Neural cell (in vitro differentiated cells): ENCODE results near the gene FOXE3. TPM values are rescaled to one million over a fixed set of nuclear protein-coding genes. Genes with fewer than 3 reads are reported as not detected.

Experiments used
- H2AFZ ChIP-seq: fragments of 200-600, 300-800 bp; sonication (generic), shearing (Covaris generic); 2 replicates; pipeline ENCODE4 v1.6.0; 2014; ENCODE audit warnings: low read depth, mild to moderate bottlenecking, antibody characterized with exemption, low read length, moderate library complexity
- H3F3A ChIP-seq: fragments of 200-600 bp; shearing (Covaris generic); 2 replicates; pipeline ENCODE4 v1.6.1; 2016; ENCODE audit warnings: mild to moderate bottlenecking, moderate library complexity, mixed read lengths, antibody characterized with exemption, low read length; ENCODE audit not compliant: insufficient read depth, poor library complexity, severe bottlenecking
- H3K27ac ChIP-seq: fragments of 200-600, 300-800 bp; sonication (generic), shearing (Covaris generic); 2 replicates; pipeline ENCODE4 v1.5.1; 2014; ENCODE audit warnings: mild to moderate bottlenecking, low read length, moderate library complexity
- H3K27me3 ChIP-seq: fragments of 300-800, 200-600 bp; sonication (generic), shearing (Covaris generic); 2 replicates; pipeline ENCODE4 v1.6.0; 2014; ENCODE audit warnings: mild to moderate bottlenecking, low read depth, low read length, moderate library complexity; ENCODE audit not compliant: insufficient read depth
- H3K36me3 ChIP-seq: fragments of 300-800, 200-600 bp; sonication (generic), shearing (Covaris generic); 2 replicates; pipeline ENCODE4 v1.5.1; 2014; ENCODE audit warnings: mild to moderate bottlenecking, antibody characterized with exemption, low read length, moderate library complexity; ENCODE audit not compliant: insufficient read depth
- H3K4me2 ChIP-seq: fragments of 300-800, 200-600 bp; sonication (generic), shearing (Covaris generic); 2 replicates; pipeline ENCODE4 v1.6.0; 2014; ENCODE audit warnings: mild to moderate bottlenecking, low read length
- H3K4me3 ChIP-seq: fragments of 300-800, 200-600 bp; sonication (generic), shearing (Covaris generic); 2 replicates; pipeline ENCODE4 v1.5.1; 2014; ENCODE audit warnings: mild to moderate bottlenecking, low read length, moderate library complexity
- H3K79me2 ChIP-seq: fragments of 200-600 bp; shearing (Covaris generic); replicated peaks from 2 replicates; pipeline ENCODE4 v1.6.0; 2014; ENCODE audit warnings: mild to moderate bottlenecking, low read length, moderate library complexity; ENCODE audit not compliant: insufficient read depth
- H3K9ac ChIP-seq: fragments of 300-800, 200-600 bp; sonication (generic), shearing (Covaris generic); 2 replicates; pipeline ENCODE4 v1.6.1; 2016; ENCODE audit warnings: mild to moderate bottlenecking, low read length, mixed read lengths
- H3K9me2 ChIP-seq: fragments of 200-600 bp; shearing (Covaris generic); 2 replicates; pipeline ENCODE4 v1.6.1; 2016; ENCODE audit warnings: mild to moderate bottlenecking, low read length, mixed read lengths; ENCODE audit not compliant: insufficient read depth
- H3K9me3 ChIP-seq: fragments of 200-600, 300-800 bp; sonication (generic), shearing (Covaris generic); 2 replicates; pipeline ENCODE4 v1.6.1; 2016; ENCODE audit warnings: mild to moderate bottlenecking, mixed run types, low read length, moderate library complexity, mixed read lengths
- H4K20me1 ChIP-seq: fragments of 200-600 bp; shearing (Covaris generic); 2 replicates; pipeline ENCODE4 v1.6.1; 2016; ENCODE audit warnings: mild to moderate bottlenecking, mixed run types; ENCODE audit not compliant: insufficient read depth
- EP300 ChIP-seq: fragments of 450-650 bp; conservative IDR thresholded peaks from 2 replicates; pipeline ENCODE4 v1.6.1; 2014; ENCODE audit warnings: antibody characterized with exemption, mild to moderate bottlenecking, moderate library complexity; ENCODE audit not compliant: poor library complexity, severe bottlenecking
- EZH2 ChIP-seq: fragments of 200-600, 300-800 bp; shearing (Covaris generic), sonication (generic); IDR thresholded peaks from 2 replicates; pipeline ENCODE4 v1.6.1; 2014; ENCODE audit warnings: antibody characterized with exemption, low read length, borderline replicate concordance, mild to moderate bottlenecking; ENCODE audit not compliant: insufficient read depth, poor library complexity, severe bottlenecking
- MXI1 ChIP-seq: fragments of 450-650 bp; conservative IDR thresholded peaks from 2 replicates; pipeline ENCODE4 v1.6.1; 2014; ENCODE audit warnings: antibody characterized with exemption, mild to moderate bottlenecking; ENCODE audit not compliant: poor library complexity, severe bottlenecking
- POLR2AphosphoS5 ChIP-seq: IDR thresholded peaks from 2 replicates; pipeline ENCODE4 v1.6.1; 2012
- RAD21 ChIP-seq: fragments of 450-650 bp; conservative IDR thresholded peaks from 2 replicates; pipeline ENCODE4 v1.6.1; 2014; ENCODE audit warnings: antibody characterized with exemption, mild to moderate bottlenecking, moderate library complexity
- SMC3 ChIP-seq: fragments of 450-650 bp; conservative IDR thresholded peaks from 2 replicates; pipeline ENCODE4 v1.6.1; 2014; ENCODE audit warnings: antibody characterized with exemption, mild to moderate bottlenecking, moderate library complexity; ENCODE audit not compliant: poor library complexity
- TAF1 ChIP-seq: IDR thresholded peaks from 2 replicates; pipeline ENCODE4 v1.6.1; 2012; ENCODE audit warnings: low read depth
- polyA plus RNA-seq: library from polyadenylated mRNA; depleted of rRNA; stranded (reverse); fragments of >200 nt; gene quantifications from 2 replicates; pipeline ENCODE4 v1.2.3, GENCODE V29; 2014
- TF ChIP-seq, protein P1 (sequence below): IDR thresholded peaks from 2 replicates; pipeline ENCODE4 v1.6.1; 2012; ENCODE audit warnings: borderline replicate concordance
- TF ChIP-seq, protein P2 (sequence below): fragments of 450-650 bp; IDR thresholded peaks from 2 replicates; pipeline ENCODE4 v1.5.1; 2014; ENCODE audit warnings: antibody characterized with exemption, mild to moderate bottlenecking, moderate library complexity; ENCODE audit not compliant: poor library complexity, severe bottlenecking

Gene FOXE3
- polyA plus RNA-seq, 1 donor from 2014 or later: not detected

- no peaks in the 10 kb centered on the region for H3K9me3 ChIP-seq
- TF ChIP-seq, protein P1, sequence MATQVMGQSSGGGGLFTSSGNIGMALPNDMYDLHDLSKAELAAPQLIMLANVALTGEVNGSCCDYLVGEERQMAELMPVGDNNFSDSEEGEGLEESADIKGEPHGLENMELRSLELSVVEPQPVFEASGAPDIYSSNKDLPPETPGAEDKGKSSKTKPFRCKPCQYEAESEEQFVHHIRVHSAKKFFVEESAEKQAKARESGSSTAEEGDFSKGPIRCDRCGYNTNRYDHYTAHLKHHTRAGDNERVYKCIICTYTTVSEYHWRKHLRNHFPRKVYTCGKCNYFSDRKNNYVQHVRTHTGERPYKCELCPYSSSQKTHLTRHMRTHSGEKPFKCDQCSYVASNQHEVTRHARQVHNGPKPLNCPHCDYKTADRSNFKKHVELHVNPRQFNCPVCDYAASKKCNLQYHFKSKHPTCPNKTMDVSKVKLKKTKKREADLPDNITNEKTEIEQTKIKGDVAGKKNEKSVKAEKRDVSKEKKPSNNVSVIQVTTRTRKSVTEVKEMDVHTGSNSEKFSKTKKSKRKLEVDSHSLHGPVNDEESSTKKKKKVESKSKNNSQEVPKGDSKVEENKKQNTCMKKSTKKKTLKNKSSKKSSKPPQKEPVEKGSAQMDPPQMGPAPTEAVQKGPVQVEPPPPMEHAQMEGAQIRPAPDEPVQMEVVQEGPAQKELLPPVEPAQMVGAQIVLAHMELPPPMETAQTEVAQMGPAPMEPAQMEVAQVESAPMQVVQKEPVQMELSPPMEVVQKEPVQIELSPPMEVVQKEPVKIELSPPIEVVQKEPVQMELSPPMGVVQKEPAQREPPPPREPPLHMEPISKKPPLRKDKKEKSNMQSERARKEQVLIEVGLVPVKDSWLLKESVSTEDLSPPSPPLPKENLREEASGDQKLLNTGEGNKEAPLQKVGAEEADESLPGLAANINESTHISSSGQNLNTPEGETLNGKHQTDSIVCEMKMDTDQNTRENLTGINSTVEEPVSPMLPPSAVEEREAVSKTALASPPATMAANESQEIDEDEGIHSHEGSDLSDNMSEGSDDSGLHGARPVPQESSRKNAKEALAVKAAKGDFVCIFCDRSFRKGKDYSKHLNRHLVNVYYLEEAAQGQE: no peak
- TF ChIP-seq EZH2: no peak
- no peak for TF ChIP-seq RAD21
- TF ChIP-seq, protein P2, sequence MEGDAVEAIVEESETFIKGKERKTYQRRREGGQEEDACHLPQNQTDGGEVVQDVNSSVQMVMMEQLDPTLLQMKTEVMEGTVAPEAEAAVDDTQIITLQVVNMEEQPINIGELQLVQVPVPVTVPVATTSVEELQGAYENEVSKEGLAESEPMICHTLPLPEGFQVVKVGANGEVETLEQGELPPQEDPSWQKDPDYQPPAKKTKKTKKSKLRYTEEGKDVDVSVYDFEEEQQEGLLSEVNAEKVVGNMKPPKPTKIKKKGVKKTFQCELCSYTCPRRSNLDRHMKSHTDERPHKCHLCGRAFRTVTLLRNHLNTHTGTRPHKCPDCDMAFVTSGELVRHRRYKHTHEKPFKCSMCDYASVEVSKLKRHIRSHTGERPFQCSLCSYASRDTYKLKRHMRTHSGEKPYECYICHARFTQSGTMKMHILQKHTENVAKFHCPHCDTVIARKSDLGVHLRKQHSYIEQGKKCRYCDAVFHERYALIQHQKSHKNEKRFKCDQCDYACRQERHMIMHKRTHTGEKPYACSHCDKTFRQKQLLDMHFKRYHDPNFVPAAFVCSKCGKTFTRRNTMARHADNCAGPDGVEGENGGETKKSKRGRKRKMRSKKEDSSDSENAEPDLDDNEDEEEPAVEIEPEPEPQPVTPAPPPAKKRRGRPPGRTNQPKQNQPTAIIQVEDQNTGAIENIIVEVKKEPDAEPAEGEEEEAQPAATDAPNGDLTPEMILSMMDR: no peak
- no peak for TF ChIP-seq MXI1
- no peak for TF ChIP-seq EP300
- TF ChIP-seq SMC3: no peak
- no peak for TF ChIP-seq POLR2AphosphoS5
- peaks cover 6% of the 10 kb centered on the region for H3K36me3 ChIP-seq
- H3F3A ChIP-seq: no peaks in the 10 kb centered on the region
- no peak overlapping the region for H3K9ac ChIP-seq
- no peaks in the 10 kb centered on the region for H3K79me2 ChIP-seq
- no peak overlapping the region for H3K4me3 ChIP-seq
- no peak overlapping the region for H3K4me2 ChIP-seq
- no peaks in the 10 kb centered on the region for H4K20me1 ChIP-seq
- H3K27ac ChIP-seq: no peak overlapping the region
- no peaks in the 10 kb centered on the region for H3K27me3 ChIP-seq
- no peak overlapping the region for H2AFZ ChIP-seq
- H3K9me2 ChIP-seq: no peaks in the 10 kb centered on the region
These were observed 32.0 kb upstream of the FOXE3 start for GRCh38 chr1:47384083-47384482.

- H3K4me3 ChIP-seq: no peak overlapping the region
- TF ChIP-seq EZH2 (no peak), TAF1 (no peak), POLR2AphosphoS5 (no peak), RAD21 (no peak), MXI1 (no peak), EP300 (no peak), SMC3 (no peak)
- TF ChIP-seq, protein P2: no peak
- TF ChIP-seq, protein P1: no peak
These were observed 31.1 kb upstream of the FOXE3 start for GRCh38 chr1:47385020-47385419.

More at GRCh38 chr1:47385020-47385419, 31.1 kb upstream of the FOXE3 start:
- H3K9ac ChIP-seq: no peak overlapping the region
- no peaks in the 10 kb centered on the region for H4K20me1 ChIP-seq
- no peaks in the 10 kb centered on the region for H3F3A ChIP-seq
- H3K36me3 ChIP-seq: peaks cover 6% of the 10 kb centered on the region
- H3K27me3 ChIP-seq: no peaks in the 10 kb centered on the region
- H3K9me3 ChIP-seq: no peaks in the 10 kb centered on the region
- H3K4me2 ChIP-seq: no peak overlapping the region
- H2AFZ ChIP-seq: no peak overlapping the region
- no peak overlapping the region for H3K27ac ChIP-seq
- H3K9me2 ChIP-seq: no peaks in the 10 kb centered on the region
- no peaks in the 10 kb centered on the region for H3K79me2 ChIP-seq
